ENCODE measurements around the gene SLC29A3.
A peak's percentile ranks its signal among the peaks of the same experiment; 100 is the strongest.

DNA sequence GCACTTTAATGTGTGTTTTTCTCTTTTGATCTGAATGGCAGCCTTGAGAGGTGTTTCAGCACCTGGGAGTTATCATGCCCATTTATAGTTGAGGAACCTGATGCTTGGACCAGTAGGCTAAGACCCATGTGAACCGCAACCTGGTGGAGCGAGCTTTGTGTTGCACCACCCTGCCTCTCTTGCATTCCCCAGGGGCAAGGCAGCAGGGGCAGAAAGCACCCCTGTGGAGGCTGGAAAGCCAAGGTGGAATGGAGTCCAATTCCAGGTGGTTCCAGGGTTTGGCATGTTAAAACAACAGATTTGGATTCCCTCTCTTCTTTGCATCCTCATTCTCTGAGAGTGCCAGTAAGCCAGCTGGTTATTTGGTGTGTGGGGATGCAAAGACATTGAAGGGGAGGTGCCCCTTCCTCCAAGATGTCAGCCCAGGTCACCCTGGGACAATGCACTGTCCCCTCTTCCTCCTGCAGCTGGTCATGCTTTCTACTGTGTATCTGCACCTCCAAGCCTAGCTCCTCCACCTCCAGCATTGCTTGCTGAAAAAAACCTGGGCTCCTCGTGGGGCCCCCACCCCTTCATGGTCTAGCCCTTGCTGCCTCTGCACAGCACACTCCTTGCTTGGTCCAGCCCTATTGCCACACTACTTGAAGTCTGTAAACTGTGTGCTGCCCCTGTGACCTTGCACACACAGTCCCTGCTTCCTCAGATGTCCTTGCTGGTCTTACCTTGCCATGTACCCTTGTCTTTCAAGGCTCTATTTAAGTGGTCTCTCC, 72.0 kb downstream of the SLC29A3 start:
- TF ChIP-seq, protein P1, sequence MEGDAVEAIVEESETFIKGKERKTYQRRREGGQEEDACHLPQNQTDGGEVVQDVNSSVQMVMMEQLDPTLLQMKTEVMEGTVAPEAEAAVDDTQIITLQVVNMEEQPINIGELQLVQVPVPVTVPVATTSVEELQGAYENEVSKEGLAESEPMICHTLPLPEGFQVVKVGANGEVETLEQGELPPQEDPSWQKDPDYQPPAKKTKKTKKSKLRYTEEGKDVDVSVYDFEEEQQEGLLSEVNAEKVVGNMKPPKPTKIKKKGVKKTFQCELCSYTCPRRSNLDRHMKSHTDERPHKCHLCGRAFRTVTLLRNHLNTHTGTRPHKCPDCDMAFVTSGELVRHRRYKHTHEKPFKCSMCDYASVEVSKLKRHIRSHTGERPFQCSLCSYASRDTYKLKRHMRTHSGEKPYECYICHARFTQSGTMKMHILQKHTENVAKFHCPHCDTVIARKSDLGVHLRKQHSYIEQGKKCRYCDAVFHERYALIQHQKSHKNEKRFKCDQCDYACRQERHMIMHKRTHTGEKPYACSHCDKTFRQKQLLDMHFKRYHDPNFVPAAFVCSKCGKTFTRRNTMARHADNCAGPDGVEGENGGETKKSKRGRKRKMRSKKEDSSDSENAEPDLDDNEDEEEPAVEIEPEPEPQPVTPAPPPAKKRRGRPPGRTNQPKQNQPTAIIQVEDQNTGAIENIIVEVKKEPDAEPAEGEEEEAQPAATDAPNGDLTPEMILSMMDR (conservative IDR thresholded peaks at IDR 0.05 in 1 of 2, IDR thresholded peaks at IDR 0.05 in 1 of 2; ENCODE audit: low read depth in 1 of 2, low read length in 2 of 2): no peak
- peak; percentile 26 for TF ChIP-seq EZH2 (IDR thresholded peaks at IDR 0.05; ENCODE audit: low read length, missing control alignments)
